KMS-11 (cell line): ENCODE results near the gene KHSRP.

Source experiments
- H2AFZ ChIP-seq: fragments of 200-600 bp; sonication (generic); 2 replicates; pipeline ENCODE4 v1.6.1; 2016; ENCODE audit warnings: antibody characterized with exemption, mixed run types, low read depth
- H3K27ac ChIP-seq: fragments of 200-600 bp; sonication (generic); 2 replicates; pipeline ENCODE4 v1.6.1; 2016; ENCODE audit warnings: mild to moderate bottlenecking, mixed run types
- H3K27me3 ChIP-seq: fragments of 200-600 bp; sonication (generic); 2 replicates; pipeline ENCODE4 v1.6.1; 2017; ENCODE audit warnings: mild to moderate bottlenecking, low read depth, mixed run types, moderate library complexity; ENCODE audit not compliant: insufficient read depth
- H3K36me3 ChIP-seq: fragments of 200-600 bp; sonication (generic); 2 replicates; pipeline ENCODE4 v1.6.1; 2017; ENCODE audit warnings: mild to moderate bottlenecking, mixed run types; ENCODE audit not compliant: insufficient read depth
- H3K4me1 ChIP-seq: fragments of 200-600 bp; sonication (generic); 2 replicates; pipeline ENCODE4 v1.6.1; 2016; ENCODE audit warnings: mild to moderate bottlenecking, low read depth, mixed run types; ENCODE audit not compliant: poor library complexity, severe bottlenecking
- H3K4me2 ChIP-seq: fragments of 200-600 bp; sonication (generic); 2 replicates; pipeline ENCODE4 v1.7.0; 2016; ENCODE audit warnings: mild to moderate bottlenecking, mixed run types
- H3K4me3 ChIP-seq: fragments of 200-600 bp; sonication (generic); IDR thresholded peaks from 2 replicates; pipeline ENCODE4 v1.6.1; 2017; ENCODE audit warnings: low read depth, low read length, mixed read lengths; ENCODE audit not compliant: insufficient read depth
- H3K79me2 ChIP-seq: fragments of 200-600 bp; sonication (generic); 2 replicates; pipeline ENCODE4 v1.6.1; 2016; ENCODE audit warnings: low read depth, mixed run types; ENCODE audit not compliant: insufficient read depth
- H3K9ac ChIP-seq: fragments of 200-600 bp; sonication (generic); 2 replicates; pipeline ENCODE4 v1.6.1; 2016; ENCODE audit warnings: mild to moderate bottlenecking, mixed run types
- H4K20me1 ChIP-seq: fragments of 200-600 bp; sonication (generic); 2 replicates; pipeline ENCODE4 v1.6.1; 2016; ENCODE audit warnings: mild to moderate bottlenecking, mixed run types; ENCODE audit not compliant: insufficient read depth
- TF ChIP-seq, protein P1 (sequence below): fragments of 200-600 bp; sonication (generic); conservative IDR thresholded peaks from 2 replicates; pipeline ENCODE4 v1.6.1; 2017; ENCODE audit warnings: low read depth, mild to moderate bottlenecking, antibody characterized with exemption, low read length, moderate library complexity, mixed read lengths

The KHSRP gene

DNA sequence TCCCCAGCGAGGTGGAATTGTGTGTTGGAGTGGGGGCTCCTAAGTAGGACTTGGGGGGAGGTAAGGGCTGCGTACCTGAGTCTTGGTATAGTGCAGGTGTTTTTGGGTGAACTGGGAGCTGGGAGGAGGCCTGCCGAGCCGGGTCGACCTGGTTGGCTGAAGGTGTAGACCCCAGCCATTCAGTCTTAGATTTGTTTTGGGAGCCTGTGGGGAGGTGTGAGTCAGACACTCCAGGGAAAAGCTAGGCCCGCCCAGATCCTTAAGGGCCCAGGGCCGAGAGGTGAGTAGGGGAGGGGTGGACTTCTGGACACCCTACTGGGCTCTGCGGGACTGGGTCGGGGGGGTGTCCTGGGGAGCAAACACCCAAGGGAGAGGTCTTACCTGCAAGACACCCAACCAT lies 40.4 kb upstream of the KHSRP start:
- Histone ChIP-seq H3K27ac (no peak overlapping the region), H3K4me3 (no peak overlapping the region), H3K9ac (no peak overlapping the region), H2AFZ (no peak overlapping the region), H3K27me3 (peaks cover 26% of the 10 kb centered on the region; the same call in 1 of the 2 replicates), H3K79me2 (no peaks in the 10 kb centered on the region), H3K36me3 (no peaks in the 10 kb centered on the region), H3K4me1 (no peaks in the 10 kb centered on the region), H4K20me1 (no peaks in the 10 kb centered on the region), H3K4me2 (no peak overlapping the region)
- TF ChIP-seq, protein P1, sequence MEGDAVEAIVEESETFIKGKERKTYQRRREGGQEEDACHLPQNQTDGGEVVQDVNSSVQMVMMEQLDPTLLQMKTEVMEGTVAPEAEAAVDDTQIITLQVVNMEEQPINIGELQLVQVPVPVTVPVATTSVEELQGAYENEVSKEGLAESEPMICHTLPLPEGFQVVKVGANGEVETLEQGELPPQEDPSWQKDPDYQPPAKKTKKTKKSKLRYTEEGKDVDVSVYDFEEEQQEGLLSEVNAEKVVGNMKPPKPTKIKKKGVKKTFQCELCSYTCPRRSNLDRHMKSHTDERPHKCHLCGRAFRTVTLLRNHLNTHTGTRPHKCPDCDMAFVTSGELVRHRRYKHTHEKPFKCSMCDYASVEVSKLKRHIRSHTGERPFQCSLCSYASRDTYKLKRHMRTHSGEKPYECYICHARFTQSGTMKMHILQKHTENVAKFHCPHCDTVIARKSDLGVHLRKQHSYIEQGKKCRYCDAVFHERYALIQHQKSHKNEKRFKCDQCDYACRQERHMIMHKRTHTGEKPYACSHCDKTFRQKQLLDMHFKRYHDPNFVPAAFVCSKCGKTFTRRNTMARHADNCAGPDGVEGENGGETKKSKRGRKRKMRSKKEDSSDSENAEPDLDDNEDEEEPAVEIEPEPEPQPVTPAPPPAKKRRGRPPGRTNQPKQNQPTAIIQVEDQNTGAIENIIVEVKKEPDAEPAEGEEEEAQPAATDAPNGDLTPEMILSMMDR, result no peak

DNA sequence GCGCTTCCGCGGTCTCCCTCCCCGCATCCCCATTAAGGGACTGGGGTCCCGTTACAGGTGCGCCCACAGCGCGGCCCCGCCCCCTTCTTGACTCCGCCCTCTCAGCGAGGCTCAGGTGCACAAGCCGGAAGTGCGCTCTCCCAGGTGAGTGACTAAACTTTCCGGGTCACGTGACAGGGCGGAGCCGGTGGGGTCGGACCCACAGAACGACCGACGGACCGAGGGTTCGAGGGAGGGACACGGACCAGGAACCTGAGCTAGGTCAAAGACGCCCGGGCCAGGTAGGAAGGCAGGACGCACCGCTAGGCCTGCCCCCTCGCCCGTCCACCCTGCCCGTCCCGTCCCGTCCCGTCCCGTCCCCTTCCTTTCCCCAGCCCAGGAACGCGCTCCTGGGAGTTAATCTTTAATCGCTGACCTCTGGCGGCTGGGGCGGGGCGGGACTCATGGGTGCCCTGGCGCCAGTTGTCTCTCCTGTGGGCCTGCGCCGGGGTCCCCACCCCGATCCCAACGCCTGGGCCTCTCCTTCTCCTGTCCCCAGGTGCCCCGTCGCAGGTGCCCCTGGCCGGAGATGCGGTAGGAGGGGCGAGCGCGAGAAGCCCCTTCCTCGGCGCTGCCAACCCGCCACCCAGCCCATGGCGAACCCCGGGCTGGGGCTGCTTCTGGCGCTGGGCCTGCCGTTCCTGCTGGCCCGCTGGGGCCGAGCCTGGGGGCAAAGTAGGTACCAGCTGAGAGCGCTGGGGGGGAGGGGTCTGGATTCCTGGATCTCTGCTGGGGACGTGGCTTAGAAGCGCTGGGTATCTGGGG lies 39.7 kb upstream of the KHSRP start, which contains the start of gene CRB3:
TSS of gene CRB3 (plus strand) at position 202 of the 804 bp plus-strand sequence. CDS start at position 633, 431 bp downstream.
- Histone ChIP-seq H3K27me3 (peaks cover 24% of the 10 kb centered on the region; the same call in 1 of the 2 replicates), H3K79me2 (no peaks in the 10 kb centered on the region), H3K27ac (no peak within 1 kb of the TSS), H3K4me2 (no peak within 1 kb of the TSS), H2AFZ (no peak within 1 kb of the TSS), H3K36me3 (no peaks in the 10 kb centered on the region), H3K9ac (no peak within 1 kb of the TSS), H4K20me1 (no peaks in the 10 kb centered on the region), H3K4me3 (no peak within 1 kb of the TSS), H3K4me1 (no peaks in the 10 kb centered on the region)
- TF ChIP-seq, protein P1, result no peak

DNA sequence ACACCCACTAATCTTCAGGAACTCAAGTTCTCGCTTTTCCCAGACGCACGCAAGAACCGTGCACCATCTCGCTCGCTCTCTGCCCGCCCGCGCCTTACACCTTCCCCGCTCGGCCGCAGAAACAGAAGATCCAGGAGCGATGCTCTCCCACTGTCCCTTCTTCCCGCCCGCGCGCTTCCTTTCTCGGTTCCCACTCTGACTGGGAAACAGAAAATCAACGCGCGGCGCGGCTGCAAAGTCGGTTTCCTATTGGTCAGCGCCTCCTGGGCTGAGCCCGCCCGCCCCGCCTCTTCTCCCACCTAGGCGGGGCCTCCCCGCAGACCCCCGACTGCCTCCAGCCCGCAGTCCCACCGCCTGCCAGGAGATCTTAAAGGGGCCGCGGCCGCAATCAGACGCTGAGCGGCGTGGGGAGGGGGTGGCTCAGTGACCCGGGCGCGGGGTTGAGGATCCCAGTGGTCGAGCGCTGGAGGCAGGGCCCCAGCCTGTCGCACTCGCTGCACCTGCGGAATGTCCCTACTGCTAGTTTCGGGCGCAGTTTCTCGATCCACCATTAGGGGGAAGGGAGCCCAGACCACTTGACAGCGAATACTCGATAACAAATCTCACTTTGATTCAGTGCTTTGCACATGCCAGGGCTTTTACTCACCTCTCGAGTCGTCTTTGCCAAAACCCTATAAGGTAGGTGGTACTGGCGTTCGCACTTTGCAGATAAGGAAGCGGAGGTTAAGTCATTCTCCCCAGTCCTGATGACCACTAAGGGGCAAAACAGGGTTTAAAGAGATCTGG lies 35.7 kb upstream of the KHSRP start:
- Histone ChIP-seq H3K4me3 (no peak overlapping the region), H3K27me3 (no peaks in the 10 kb centered on the region; the same call in 1 of the 2 replicates), H3K36me3 (no peaks in the 10 kb centered on the region), H3K4me2 (peak overlapping the region; percentile 93), H3K9ac (peak overlapping the region; percentile 63), H3K27ac (peak overlapping the region; percentile 76), H3K79me2 (no peaks in the 10 kb centered on the region), H2AFZ (peak overlapping the region; percentile 65), H3K4me1 (peaks cover 9% of the 10 kb centered on the region), H4K20me1 (no peaks in the 10 kb centered on the region)
- TF ChIP-seq, protein P1, result peak; percentile 65

DNA sequence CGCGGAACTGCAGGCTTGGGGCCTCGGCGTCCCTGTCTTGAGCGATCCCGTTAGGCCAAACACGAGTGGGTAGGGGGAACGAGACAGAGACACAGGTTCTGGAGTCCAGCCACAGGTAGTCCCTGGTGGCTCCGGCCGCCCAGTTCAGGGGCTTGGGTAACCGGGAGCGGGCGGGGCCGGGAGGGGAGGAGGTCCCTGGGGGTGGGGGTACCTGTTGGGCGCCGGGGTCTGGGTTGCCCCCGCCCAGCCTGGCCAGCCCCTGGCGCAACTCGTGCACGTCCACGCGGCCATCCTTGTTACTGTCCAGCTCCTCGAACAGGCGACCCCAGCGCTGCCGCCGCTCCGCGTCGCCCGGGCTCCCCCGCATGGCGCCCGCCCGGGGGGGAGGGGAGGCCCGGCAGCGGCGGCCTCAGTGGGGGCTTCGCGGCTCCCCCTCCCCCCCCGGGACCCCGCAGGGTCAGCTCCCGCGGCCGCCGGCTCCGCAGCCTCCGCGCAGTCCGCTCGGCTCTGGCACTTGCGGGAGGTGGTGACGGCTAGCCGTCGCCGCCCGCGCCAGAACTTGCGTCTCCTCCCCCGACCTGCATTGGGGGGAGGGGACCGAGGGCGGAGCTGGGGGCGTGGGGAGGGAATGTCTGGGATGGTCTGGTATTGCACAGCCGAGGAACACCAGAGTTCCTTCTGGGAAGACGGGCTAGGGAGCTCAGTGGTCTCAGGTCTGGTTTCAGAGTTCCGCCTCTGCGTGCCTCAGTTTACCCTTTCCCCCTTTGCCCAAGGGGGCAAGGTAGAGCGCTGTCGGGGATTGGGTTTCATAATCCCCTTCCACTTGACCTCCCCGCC lies 34.9 kb upstream of the KHSRP start, which contains the start of gene SLC25A23:
TSS of gene SLC25A23 (minus strand) at position 531 of the 837 bp plus-strand sequence. CDS start at position 367, 164 bp downstream.
- Histone ChIP-seq H3K79me2 (no peaks in the 10 kb centered on the region), H3K4me1 (peaks cover 9% of the 10 kb centered on the region), H4K20me1 (no peaks in the 10 kb centered on the region), H2AFZ (peak within 1 kb of the TSS; percentile 65), H3K27ac (peak within 1 kb of the TSS; percentile 76), H3K9ac (peak within 1 kb of the TSS; percentile 63), H3K4me2 (peak within 1 kb of the TSS; percentile 93), H3K27me3 (no peaks in the 10 kb centered on the region), H3K36me3 (no peaks in the 10 kb centered on the region), H3K4me3 (no peak within 1 kb of the TSS)
- TF ChIP-seq, protein P1, result no peak
